HG03064 (cell line): ENCODE measurements around the gene CARTPT.

ENCODE experiments used
- ATAC-seq: cut with Tn5 transposase; IDR thresholded peaks from one replicate; pipeline ENCODE4 v1.9.1; 2021; ENCODE audit warnings: low read depth; ENCODE audit not compliant: unreplicated experiment

CARTPT gene

GRCh38 chr5:71719063-71719964, at the start of gene CARTPT:
Gene CARTPT, plus strand, starts transcription at chr5:71719275. Its CDS starts 19 bp downstream, at chr5:71719294.
- no peak for ATAC-seq

- no peak for ATAC-seq
Measured at GRCh38 chr5:71677977-71678376, 41.1 kb upstream of the CARTPT start.

GRCh38 chr5:71679714-71680113, 39.4 kb upstream of the CARTPT start:
- no peak for ATAC-seq

GRCh38 chr5:71680510-71680909, 38.6 kb upstream of the CARTPT start:
- ATAC-seq = no peak

GRCh38 chr5:71681296-71681695, 37.8 kb upstream of the CARTPT start:
- ATAC-seq = no peak

- ATAC-seq = no peak
Measured at GRCh38 chr5:71684309-71684708, 34.8 kb upstream of the CARTPT start.

GRCh38 chr5:71693828-71694427, 25.1 kb upstream of the CARTPT start:
- ATAC-seq = no peak

- ATAC-seq = no peak
Measured at GRCh38 chr5:71695071-71695470, 24.0 kb upstream of the CARTPT start.

- ATAC-seq = no peak
Measured at GRCh38 chr5:71695595-71695994, 23.5 kb upstream of the CARTPT start.

GRCh38 chr5:71697967-71698366, 21.1 kb upstream of the CARTPT start:
- ATAC-seq = no peak

- ATAC-seq = no peak
Measured at GRCh38 chr5:71699233-71699632, 19.8 kb upstream of the CARTPT start.

- ATAC-seq = no peak
Measured at GRCh38 chr5:71699751-71700150, 19.3 kb upstream of the CARTPT start.

GRCh38 chr5:71700803-71701202, 18.3 kb upstream of the CARTPT start:
- no peak for ATAC-seq

GRCh38 chr5:71701407-71701806, 17.7 kb upstream of the CARTPT start:
- ATAC-seq = no peak

- ATAC-seq = no peak
Measured at GRCh38 chr5:71703941-71704340, 15.1 kb upstream of the CARTPT start.

GRCh38 chr5:71705421-71705820, 13.7 kb upstream of the CARTPT start:
- ATAC-seq = no peak

- no peak for ATAC-seq
Measured at GRCh38 chr5:71706906-71707305, 12.2 kb upstream of the CARTPT start.

- ATAC-seq = no peak
Measured at GRCh38 chr5:71711610-71712009, 7.5 kb upstream of the CARTPT start.

- ATAC-seq = no peak
Measured at GRCh38 chr5:71714911-71715310, 4.2 kb upstream of the CARTPT start.

- no peak for ATAC-seq
Measured at GRCh38 chr5:71727978-71728377, 8.9 kb downstream of the CARTPT start.

GRCh38 chr5:71731015-71731414, 11.9 kb downstream of the CARTPT start:
- no peak for ATAC-seq

GRCh38 chr5:71732011-71732410, 12.9 kb downstream of the CARTPT start:
- ATAC-seq = no peak
